Raji (cell line): ENCODE measurements around the gene DIAPH2.

ENCODE experiments used
- POLR2A ChIP-seq: IDR thresholded peaks from 2 replicates; pipeline ENCODE4 v1.6.1; 2011; ENCODE audit warnings: low read depth, low read length, control low read depth; ENCODE audit not compliant: insufficient read depth

The DIAPH2 gene

GRCh38 chrX:97556359-97556758 is 871.7 kb downstream of the DIAPH2 start:
- TF ChIP-seq POLR2A: no peak

GRCh38 chrX:97563531-97564133 is 879.0 kb downstream of the DIAPH2 start:
- no peak for TF ChIP-seq POLR2A

GRCh38 chrX:97564496-97564895 is 879.9 kb downstream of the DIAPH2 start:
- no peak for TF ChIP-seq POLR2A

GRCh38 chrX:97587171-97587570 is 902.5 kb downstream of the DIAPH2 start:
- TF ChIP-seq POLR2A: no peak

GRCh38 chrX:97594646-97595224 is 910.1 kb downstream of the DIAPH2 start:
- no peak for TF ChIP-seq POLR2A

GRCh38 chrX:97597954-97598353 is 913.3 kb downstream of the DIAPH2 start:
- no peak for TF ChIP-seq POLR2A

GRCh38 chrX:97602465-97603258 is 918.0 kb downstream of the DIAPH2 start:
- no peak for TF ChIP-seq POLR2A

- no peak for TF ChIP-seq POLR2A
These were observed 920.6 kb downstream of the DIAPH2 start for GRCh38 chrX:97605271-97605670.

- TF ChIP-seq POLR2A: no peak
These were observed 924.7 kb downstream of the DIAPH2 start for GRCh38 chrX:97609357-97609756.

GRCh38 chrX:97609938-97610337 is 925.3 kb downstream of the DIAPH2 start:
- no peak for TF ChIP-seq POLR2A

- TF ChIP-seq POLR2A: no peak
These were observed 932.4 kb downstream of the DIAPH2 start for GRCh38 chrX:97616883-97617530.

GRCh38 chrX:97619499-97619898 is 934.9 kb downstream of the DIAPH2 start:
- TF ChIP-seq POLR2A: no peak

GRCh38 chrX:97622111-97622510 is 937.5 kb downstream of the DIAPH2 start:
- no peak for TF ChIP-seq POLR2A

GRCh38 chrX:97628326-97628725 is 943.7 kb downstream of the DIAPH2 start:
- TF ChIP-seq POLR2A: no peak

GRCh38 chrX:97628807-97629596 is 944.4 kb downstream of the DIAPH2 start:
- no peak for TF ChIP-seq POLR2A
